ENCODE measurements around the gene SND1.
"Not testable (repeated sequence)": the region's sequence is repeated elsewhere in the genome, so short reads cannot be mapped to it uniquely, and the experiment has no call there.

SND1 gene

DNA sequence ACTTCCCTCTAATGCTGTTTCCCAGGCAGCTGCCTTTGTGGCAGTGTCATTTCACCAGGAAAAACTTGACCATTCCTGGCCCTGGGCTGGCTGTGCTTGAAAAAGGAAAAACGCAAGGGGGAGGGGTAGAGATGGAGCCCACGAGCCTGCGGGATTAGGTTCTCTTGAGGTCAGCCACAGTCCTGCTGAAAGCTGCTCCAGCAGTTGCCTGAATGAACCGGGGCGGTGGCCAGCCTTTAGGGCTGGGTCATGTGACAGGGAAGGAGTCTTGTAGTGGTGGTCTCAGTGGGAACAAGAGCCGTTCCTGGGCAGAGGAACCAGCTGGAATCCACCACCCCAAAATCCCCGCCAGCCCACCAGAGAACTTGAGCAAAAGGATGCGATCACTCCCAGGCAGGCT, 430.4 kb downstream of the SND1 start:
- DNase-seq, result no peak

DNA sequence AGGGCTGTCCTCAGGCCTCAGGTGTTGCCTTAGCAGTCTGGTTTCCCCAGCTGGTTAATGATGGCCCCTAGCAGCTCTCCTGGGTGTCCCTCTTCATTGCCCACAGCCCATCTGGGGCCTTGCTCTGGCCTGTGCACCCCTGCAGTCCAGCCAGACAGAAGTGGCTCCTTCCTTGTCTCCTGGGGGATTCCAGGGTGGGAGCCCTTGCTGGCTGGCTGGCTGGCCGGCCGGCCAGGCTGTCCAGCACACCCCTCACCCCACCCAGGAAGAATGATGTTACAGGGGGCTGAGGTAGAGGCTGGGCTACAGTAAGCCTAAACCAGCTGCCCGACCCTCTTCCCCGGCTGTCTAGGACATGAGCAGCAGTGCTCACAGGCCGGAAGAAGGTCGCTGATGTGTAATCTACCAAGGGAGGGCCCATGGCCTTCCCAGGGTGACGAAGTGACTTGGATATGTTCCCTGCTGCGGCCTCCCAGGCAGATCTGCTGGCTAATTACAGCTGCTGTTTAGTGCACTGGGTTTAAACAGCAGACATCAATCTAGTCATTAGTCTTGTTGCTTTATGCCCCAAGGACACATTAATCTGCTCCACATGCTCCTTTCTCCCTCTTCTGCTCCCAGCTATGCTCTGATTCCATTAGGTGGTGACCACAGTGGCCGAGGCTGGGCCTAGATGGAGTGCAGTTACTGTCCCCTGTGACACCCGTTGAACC, 433.1 kb downstream of the SND1 start:
- no peak for DNase-seq

DNA sequence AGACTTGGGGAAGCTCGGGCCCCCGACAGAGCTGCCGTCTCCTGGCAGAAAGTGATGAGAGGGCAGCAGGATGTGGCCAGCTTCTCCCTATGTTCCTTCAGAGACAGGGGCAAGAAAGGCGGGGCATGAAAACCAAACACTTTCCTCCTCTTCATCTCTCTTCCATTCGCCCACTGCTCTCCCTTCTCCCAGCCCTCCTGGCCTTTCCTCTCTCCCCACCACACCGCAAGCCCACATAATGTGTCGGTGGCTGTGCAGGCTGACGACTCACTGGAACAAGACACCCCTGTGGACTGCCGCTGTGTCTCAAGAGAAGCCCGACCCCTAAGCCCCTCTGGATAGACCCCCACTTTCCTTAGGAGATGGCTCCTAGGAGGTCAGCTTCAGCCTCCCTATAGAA, 438.5 kb downstream of the SND1 start:
- DNase-seq, result no peak

DNA sequence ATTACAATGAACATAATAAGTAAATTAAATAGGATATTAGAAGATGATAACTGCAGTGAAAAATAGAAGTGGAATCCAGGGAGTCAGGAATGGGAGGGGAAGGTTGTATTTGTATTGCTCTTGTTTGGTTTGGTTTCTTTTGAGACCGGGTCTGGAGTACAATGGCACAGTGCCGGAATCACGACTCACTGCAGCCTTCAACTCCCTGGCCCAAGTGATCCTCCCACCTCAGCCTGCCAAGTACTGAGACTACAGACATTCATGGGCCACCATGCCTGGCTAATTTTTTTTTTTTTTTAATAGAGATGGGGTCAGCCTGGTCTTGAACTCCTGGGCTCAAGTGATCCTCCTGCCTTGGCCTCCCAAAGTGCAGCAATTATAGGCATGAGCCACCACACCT, 439.1 kb downstream of the SND1 start:
- DNase-seq, result no peak

DNA sequence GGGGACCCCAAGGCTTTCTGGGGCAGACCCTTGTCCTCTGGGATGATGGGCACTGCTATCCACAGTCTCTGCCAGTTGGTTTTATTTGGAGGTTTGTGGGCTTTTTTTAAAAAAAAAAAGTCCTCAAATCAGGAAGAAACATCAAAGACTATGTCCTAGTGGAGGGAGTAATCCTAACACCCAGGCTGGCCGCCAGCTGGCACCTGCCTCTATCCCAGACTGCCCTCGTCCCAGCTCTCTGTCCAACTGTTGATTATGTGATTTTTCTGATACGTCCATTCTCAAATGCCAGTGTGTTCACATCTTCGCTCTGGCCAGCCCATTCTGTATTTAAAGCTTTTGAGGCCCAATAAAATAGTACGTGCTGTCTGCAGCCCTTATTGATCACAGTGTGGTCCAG, 440.2 kb downstream of the SND1 start:
- no peak for DNase-seq

DNA sequence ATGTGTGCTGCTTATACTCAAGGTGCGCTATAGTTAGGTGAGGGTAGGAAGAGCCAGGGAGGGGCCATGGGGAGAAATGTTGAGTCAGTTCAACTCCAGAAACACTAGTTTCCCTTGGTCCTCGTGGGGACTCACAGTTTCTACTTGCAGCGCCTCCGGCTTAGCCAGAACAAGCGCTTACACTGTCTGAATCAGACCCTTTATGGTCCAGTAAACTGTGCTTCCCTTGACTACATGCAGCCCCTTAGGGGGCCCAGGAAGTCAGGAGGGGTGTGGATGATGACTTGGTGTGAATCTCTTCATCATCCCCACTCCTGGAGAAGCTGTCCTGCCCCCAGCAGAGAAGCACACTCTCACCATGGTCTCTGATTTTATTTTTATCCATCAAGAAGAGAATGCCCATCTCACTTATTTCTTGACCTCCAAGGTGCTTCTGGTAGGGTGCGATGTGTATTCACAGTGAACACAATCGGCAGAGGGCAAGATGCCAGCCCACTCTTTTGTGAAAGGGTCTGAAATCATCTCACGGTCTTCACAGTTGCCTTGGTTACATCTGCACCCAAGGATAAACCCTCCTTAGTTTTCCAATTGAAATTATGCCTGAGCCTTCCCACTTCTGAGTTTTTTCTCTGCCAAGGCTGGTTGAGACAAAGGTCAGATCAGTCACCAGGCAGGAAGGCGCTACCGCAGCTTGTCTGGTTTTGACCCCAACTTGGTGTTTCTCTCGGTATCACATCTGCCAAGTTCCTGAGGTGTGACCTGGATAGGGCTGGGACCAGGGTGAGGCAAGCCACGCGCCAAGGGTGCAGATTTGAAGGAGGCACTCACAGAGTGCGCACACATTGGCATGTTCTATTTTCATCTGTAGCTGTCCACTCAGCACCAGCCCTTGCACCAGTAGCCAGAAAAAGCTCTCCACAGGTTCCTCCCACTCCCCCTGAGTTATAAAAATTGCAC, 441.9 kb downstream of the SND1 start:
- no peak for DNase-seq

DNA sequence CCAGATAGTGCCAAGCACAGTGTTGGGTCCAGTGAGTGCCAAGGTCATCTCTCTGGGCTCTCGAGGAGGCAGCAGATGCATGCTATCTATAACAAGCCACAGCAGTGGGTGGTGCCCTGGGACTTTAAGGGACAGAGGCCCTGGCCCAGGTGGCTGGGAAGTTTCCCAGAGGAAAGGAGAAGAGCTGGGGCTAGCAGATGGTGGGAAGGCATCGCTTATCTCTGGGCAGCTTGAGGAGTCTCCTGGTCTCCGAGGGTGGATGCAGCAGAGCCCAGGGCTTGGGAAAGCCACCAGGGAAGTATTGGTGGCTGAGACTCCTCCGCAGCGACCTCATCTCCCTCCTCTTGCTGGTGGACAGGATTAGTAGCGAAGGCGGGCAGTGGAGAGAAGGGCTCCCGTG, 442.7 kb downstream of the SND1 start:
- DNase-seq, result no peak

DNA sequence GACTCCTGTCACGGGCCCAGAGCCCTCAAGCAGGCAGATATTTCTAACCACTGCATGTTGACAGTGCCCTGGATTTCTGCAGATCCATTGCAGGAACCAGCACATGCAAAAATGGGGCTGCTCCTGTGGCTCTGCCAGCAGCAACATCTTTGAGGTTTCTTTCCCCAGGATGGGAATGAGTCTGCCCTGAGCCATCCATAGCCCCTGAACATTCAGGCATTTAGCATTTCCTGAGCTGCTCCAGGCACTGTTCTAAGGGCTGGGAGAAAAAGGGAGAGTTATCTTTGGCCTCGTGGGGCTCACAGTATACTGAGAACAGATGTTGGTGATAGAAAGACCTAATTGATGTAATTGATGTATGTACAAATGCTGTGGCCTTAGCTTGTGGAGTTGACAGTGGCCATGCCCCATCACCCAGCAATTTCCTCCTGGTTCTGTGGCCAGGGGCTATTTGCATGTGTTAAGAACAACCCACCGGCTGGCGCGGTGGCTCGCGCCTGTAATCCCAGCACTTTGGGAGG, 445.3 kb downstream of the SND1 start:
- DNase-seq, result no peak

DNA sequence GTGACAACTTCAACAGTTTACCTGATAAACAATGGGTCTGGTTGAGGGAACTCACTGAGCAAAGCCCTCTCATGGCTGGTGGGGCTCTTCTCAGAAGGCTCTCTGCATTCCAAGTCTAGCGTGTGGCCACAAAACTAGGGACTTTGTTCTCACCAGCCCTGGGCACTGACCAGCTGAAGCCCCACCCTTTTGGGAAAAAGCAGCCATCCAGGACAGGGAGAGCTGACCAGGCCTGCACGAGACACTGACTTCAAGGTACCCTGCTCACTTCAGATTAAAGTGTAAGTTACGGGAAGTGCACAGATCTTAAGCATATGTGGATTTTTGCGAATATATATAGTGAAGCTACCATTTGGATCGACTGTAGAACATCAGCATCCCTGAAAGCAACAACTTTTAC, 446.6 kb downstream of the SND1 start:
- no peak for DNase-seq

DNA sequence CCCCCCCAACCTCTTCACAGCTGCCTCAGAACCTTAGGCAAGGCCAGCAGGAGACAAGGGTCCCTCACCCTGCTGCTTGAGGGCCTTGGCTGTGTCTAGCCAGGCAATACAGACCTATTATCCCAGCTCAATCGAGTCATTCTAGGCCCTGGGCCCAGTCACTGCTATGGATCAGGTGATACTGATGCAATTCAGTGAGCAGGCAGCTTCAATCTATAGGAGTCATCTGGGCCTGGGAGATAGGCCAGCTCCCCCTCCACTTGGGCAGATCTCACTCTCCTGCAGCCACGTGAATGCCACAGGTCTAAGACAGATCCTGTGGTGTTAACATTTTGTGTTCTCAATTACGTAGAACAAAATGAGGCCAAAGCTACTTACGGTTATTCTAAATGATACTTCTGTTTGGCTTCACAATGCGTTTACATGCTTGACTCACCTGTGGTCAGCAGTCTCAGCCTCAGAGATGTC, 447.2 kb downstream of the SND1 start:
- DNase-seq, result no peak

DNA sequence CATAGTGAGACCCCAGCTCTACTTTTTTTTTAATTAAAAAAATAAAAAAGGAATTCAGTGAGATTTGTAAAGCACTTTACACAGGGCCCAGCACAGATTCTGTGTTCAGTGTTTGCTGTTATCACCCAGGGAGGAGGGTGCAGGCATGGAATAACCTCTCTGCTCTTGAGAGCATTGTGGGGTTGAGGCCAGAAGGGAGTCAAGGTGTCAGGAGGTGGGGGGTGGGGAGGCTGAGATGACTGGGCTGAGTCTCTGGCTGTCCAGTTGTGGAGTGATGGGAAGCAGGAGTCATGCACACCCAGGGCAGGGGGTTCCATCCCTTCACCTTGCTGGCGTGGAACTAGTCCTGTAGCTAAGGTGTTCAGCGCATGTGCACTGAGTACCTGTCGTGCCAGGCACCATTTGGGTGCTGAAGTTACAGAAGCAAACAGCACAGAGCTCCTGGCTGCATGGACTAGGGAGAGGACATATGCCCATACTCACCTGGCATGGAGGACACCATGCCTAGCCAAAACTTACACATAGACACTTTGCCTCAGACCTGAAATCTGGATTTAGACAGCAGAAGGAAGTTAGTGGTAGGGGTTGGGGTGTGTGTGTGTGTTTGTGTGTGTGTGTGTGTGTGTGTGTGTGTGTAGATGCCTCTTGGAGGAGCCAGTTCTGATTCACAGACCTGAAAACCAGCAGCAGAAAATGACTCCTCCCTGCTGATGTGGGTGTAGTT, 448.4 kb downstream of the SND1 start:
- DNase-seq, result no peak

DNA sequence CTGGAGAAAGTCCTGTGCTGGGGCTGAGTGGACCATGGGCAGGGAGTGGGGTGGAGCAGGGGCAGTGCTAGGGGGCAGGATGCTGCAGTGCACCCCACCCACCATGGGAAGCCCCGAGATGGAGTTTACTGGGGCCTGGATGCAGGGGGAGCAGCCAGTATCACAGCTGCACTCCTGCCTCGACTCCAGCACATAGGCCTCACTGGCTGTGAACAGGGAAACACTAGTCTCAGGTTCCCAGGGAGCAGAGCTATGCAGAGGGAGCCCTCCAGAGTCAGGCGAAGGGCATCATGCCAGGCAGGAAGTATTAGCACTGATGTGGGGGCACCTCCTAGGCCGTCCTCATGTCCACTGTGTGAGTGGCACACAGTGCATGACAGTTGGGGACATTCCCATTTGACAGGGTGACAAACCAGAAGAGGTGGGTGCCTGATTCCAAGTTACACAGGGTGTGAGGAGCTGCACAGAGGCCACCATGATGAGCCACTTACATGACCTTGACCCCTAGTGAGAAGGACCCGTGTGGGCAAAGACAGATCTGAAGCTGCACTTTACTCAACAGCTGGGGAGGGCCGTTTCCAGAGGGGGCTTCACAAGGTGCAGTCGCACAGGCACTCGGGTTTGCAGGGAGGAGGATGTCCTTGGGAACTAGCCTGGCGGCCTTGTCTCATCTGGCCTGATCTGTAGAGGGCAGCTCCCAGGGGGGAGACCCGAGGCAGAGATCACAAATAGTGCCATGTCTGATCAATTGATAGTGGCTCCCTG, 449.1 kb downstream of the SND1 start:
- DNase-seq, result no peak

DNA sequence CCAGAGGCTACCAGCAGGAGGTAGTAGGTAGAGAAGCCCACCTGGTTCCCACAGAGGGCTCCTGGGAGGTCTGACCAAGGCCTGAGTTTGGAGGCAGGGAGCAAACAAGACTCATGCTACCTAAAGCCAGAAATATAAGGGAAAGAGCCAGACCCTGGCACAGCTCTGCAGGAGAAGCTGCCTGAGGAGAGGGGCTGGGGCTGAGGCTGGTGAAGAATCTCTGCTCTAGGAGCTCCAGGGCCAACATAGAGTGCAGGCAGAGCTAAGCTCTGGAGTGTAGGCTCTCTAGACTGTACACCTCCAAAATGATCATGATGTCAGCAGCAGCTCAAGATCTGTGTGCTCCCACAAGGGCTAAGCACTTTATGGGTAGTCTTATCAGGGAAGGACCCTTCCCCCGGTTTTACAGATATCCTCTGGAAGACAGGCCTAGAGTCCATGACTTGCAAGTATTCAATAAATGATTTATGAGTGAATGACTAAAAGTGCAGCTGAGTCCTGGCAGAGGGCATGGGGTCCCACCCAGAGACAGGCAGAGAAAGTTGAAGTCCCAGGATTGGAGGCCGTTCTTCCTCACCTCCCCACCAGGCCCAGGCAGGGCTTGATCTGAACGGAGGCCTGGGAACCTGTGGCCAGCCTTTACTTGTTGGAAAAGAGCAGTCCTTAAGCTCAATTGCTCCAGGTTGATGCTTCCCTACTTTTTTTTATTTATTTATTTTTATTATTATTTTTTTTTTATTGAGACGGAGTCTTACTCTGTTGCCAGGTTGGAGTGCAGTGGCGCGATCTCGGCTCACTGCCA, 450.7 kb downstream of the SND1 start:
- DNase-seq, result no peak

DNA sequence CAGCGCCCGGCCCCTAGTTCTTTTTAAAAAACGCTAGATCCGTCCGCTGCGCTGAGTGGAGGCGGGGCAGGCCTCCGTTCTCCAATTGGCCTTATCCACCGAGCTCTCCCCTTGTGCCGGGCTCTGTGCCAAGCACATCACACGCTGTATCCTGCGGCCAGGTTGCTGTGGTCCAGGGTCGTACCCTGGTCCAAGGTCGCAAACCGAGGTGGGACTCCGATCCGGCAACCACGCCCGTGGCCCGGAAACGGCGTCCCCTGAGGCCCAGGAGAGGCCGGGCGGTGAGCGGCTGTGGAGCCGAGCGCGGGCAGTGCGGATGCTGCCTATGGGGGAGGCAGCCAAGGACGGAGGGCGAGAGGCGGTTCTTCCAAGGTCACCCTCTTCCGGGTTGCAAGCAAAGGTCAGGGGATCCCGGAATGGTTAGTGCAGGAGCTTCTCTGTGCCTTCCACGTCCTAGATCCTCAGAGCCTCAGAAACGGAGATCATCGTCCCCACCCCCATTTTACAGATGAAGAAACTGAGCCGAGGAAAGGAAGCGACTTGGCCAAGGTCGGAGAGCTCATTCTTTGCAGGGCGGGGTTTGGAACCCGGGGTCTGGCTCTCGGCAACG, 451.6 kb downstream of the SND1 start:
- DNase-seq, result peak; percentile 28

DNA sequence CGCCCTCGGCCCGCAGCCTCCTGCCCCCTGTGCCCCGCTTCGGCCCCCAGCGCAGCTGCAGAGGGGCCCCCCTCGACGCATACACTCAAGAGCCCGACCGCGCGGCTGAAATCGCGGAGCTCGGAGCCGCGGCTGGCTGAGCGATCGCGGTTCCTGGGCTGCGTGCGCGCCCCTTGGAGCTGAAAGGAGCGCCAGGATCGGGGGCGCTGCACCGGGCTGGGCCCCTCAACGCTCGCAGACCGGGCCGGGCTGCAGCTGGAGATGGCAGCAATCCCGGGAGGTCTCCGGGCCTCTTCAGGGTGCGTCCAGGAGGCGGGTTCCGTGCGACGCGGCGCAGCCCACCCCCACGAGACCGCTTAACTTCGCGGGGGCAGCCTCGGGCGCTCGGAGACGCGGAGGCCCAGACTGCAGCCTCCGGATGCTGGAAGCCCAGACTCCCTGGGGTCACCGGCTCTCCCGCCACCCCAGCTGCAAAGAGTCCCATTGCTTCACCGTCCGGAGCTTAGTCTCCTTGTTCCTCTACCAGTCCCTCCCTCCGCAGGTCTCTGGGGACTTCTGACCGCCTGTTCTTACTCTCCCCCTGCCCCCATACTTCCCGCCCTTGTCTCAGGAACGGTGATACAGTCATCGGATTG, 452.2 kb downstream of the SND1 start:
- DNase-seq, result no peak

DNA sequence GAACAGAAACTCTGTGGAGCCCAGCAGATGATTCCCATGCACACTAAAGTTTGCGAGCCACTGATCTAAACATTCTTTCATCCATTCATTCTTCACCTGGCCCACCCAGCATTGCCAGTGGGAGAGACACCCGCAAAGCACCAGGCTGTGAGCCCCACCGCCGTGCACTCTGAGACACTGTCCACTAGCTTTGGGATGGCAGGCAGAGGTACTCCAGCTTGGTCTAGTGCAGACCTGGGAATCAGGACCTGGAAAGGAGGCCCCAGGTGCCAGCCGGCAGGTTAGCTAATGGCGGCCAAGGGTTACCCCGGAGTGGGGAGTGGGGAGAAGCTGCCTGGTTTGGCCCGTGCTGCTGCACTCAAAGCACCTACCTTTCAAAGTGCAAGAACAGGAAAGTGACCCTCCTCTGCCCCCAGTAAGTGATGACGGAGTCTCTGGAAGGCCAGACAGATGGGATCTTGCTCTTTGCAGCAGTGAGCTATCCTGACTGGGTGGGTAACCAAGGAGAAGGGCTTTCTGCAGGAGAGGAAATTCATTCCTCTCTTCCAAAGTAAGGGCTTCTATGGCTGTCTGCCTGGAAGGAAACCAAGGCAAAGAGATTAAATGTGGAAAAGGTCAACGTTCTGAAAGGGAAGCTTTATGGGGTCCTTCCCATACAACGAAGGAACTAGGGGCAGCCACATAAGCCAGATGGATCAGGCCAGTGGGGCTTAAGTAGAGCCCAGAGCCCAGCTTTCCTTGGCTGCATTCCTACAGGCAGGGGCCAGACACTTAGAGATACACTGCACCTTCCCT, 453.4 kb downstream of the SND1 start:
- no peak for DNase-seq

DNA sequence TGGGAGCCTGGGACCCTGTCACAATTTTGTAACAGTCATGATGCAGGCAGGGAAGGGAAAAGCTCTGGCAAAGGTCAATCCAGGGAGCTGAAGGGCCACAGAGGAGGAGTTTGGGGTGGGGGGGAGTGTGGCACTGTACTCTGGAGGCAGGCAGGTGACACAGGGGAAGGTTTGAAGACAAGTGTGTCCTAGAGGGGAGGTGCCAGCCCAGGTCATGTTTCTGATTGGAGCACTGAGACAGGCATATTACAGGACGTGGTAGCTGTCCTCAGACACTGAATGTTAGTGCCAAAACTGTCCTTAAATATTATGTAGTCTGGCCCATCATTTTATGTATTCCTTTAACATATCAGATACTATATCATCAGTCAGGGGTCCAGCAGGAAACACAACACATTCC, 454.8 kb downstream of the SND1 start:
- DNase-seq, result no peak

DNA sequence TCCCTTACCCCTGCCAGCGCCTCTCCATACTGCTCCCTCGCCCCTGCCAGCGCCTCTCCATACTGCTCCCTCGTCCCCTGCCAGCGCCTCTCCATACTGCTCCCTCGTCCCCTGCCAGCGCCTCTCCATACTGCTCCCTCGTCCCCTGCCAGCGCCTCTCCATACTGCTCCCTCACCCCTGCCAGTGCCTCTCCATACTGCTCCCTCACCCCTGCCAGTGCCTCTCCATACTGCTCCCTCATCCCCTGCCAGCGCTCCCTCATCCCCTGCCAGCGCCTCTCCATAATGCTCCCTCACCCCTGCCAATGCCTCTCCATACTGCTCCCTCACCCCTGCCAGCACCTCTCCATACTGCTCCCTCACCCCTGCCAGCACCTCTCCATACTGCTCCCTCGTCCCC, 455.5 kb downstream of the SND1 start:
- DNase-seq, result not testable (repeated sequence)

DNA sequence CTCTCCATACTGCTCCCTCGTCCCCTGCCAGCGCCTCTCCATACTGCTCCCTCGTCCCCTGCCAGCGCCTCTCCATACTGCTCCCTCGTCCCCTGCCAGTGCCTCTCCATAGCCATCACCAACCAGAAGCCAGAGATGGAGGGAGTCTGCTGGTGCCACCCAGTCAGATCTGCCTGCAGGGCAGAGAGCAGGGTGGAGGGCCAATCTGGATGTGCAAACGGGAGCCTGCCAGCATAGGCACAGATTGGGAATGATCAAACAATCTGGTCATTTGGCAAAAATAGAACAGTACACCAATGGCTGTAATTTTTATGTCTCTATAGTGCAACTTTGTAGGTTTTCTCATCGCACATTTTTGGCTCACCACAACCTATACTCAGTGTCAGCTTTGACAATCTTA, 456.1 kb downstream of the SND1 start:
- DNase-seq, result no peak
